ENCODE data around the gene KLHL25. TPM values are rescaled to one million over a fixed set of nuclear protein-coding genes. Genes with fewer than 3 reads are reported as not detected.

KLHL25 gene
- total and polyA plus RNA-seq, 2 of the 8 experiments (the other 6 are each of a cell fraction or from before 2014, with no cell fraction given) = 16.5 to 22.0 TPM

DNA sequence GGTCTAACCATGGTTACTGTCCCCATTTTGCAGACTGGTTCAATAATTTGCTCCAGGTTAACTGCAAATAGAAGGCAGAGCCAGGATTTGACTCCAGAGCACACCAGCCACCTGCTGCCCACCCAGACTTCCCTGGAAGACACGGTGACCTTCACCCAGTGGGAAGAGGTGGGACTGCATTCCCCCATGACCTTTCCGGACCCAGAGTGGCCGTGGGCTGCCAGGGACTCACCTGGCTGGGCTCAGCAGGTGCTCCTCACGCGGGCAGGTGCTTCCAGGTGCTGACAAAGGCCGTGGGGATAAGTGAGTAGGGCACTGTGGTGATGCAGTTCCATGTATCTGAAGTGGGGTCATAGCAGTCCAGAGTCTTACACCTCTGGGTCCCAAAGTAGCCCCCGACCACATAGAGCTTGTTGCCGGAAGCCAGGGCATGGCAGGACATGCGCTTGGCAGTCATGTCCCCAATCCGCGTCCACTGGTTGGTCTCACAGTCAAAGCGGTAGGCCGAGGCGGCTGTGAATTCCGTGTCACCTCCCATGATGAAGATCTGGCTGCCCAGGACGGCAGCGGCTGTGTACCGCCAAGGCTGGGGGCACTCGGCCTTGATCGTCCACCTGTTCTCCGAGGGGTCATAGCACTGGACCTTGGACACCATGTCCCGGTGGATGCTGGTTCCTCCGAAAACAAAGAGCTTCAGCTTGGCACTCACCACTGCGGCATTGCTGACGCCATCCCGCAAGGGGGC lies 26.8 kb downstream of the KLHL25 start:
- FAIRE-seq (no peak), DNase-seq (ENCODE audit: low read depth in 1 of 2, low spot score in 2 of 2) (no peak)
- Histone ChIP-seq H3K56ac (replicated peaks; ENCODE audit: insufficient read length, low read depth, low read length) (no peak overlapping the region), H3K79me2 (ENCODE audit: control insufficient read depth in 1 of 2, insufficient read depth in 2 of 2, low read length in 2 of 2) (peaks cover 0 to 86% of the 10 kb centered on the region in 2 experiments; a peak in 3 of 4 replicates), H3K27ac (ENCODE audit: low read depth, low read length) (no peak overlapping the region), H3K4me2 (ENCODE audit: insufficient read depth in 1 of 2, low read depth in 2 of 2, low read length in 2 of 2) (no peak overlapping the region), H3K18ac (ENCODE audit: extremely low read depth, low read length) (no peak overlapping the region), H2BK20ac (ENCODE audit: low read length) (no peak overlapping the region), H2AFZ (ENCODE audit: low read length) (no peak overlapping the region), H3K9me3 (ENCODE audit: insufficient read depth in 2 of 2, low read depth in 1 of 2, low read length in 1 of 2) (no peaks in the 10 kb centered on the region; a peak in 1 of 4 replicates), H3K4me1 (replicated peaks in 1 of 4; ENCODE audit: control insufficient read depth in 3 of 4, insufficient read depth in 4 of 4, low read length in 3 of 4) (peaks cover 0 to 12% (median 3%) of the 10 kb centered on the region in 4 experiments; a peak in 4 of 7 replicates), H4K20me1 (replicated peaks in 1 of 2; ENCODE audit: control insufficient read depth in 1 of 2, insufficient read depth in 2 of 2, low read length in 2 of 2) (peaks cover 19 to 32% of the 10 kb centered on the region in 2 experiments), H3K23ac (ENCODE audit: insufficient read length) (no peak overlapping the region), H4K91ac (replicated peaks; ENCODE audit: insufficient read length, low read length) (no peak overlapping the region), H3K23me2 (ENCODE audit: low read depth, low read length) (no peaks in the 10 kb centered on the region), H3K36me3 (ENCODE audit: control insufficient read depth in 2 of 4, insufficient read depth in 4 of 4, low read length in 3 of 4) (peaks cover 3 to 9% (median 6%) of the 10 kb centered on the region in 4 experiments; a peak in 5 of 8 replicates), H3K14ac (ENCODE audit: insufficient read length) (no peak overlapping the region), H3K27me3 (replicated peaks in 1 of 4; ENCODE audit: control insufficient read depth in 3 of 4, extremely low read depth in 1 of 4, insufficient read depth in 3 of 4, low read length in 3 of 4) (no peaks in the 10 kb centered on the region), H3K79me1 (ENCODE audit: low read depth, low read length) (peaks cover 31% of the 10 kb centered on the region), H4K8ac (ENCODE audit: extremely low read depth, insufficient read depth, low read length) (no peak overlapping the region), H2AK5ac (ENCODE audit: low read depth, low read length) (no peak overlapping the region), H3K4me3 (ENCODE audit: extremely low read depth in 1 of 4, insufficient read depth in 2 of 4, low read depth in 3 of 4, low read length in 4 of 4) (no peak overlapping the region), H2BK5ac (ENCODE audit: low read depth, low read length) (no peak overlapping the region), H2BK12ac (ENCODE audit: low read depth, low read length) (no peak overlapping the region), H3K4ac (replicated peaks; ENCODE audit: insufficient read length, low read depth, low read length) (no peak overlapping the region), H2BK15ac (ENCODE audit: low read length) (no peak overlapping the region), H2BK120ac (replicated peaks; ENCODE audit: low read depth, low read length) (no peak overlapping the region), H3K9ac (replicated peaks in 1 of 4; ENCODE audit: extremely low read depth in 1 of 4, low read depth in 3 of 4, low read length in 3 of 4) (no peak overlapping the region), H4K5ac (ENCODE audit: insufficient read length, low read depth, low read length) (no peak overlapping the region)
- ChIA-PET CTCF (ENCODE audit: partially characterized antibody) (interaction anchor here (0.8 to 1.2 kb wide), 3 partner anchors 10 to 27 kb away, joined by 3 to 6 read pairs (median 3); partner anchors contain the start of gene KLHL25), POLR2A (ENCODE audit: partially characterized antibody) (no interaction called here)
- 94% methylated on average over 22 of the region's 26 CpGs; no CpG with 5 or more reads in 1 of the 2 experiments for WGBS, 2 experiments (ENCODE audit: extremely low coverage in 1 of 2, insufficient coverage in 1 of 2, insufficient read length in 1 of 2, insufficient replicate concordance in 2 of 2, low coverage in 1 of 2, low lambda C conversion rate in 2 of 2, missing lambda C conversion rate in 1 of 2)
- TF ChIP-seq SP2 (IDR thresholded peaks at IDR 0.05; ENCODE audit: low read length) = no peak
- TF ChIP-seq, protein P1, sequence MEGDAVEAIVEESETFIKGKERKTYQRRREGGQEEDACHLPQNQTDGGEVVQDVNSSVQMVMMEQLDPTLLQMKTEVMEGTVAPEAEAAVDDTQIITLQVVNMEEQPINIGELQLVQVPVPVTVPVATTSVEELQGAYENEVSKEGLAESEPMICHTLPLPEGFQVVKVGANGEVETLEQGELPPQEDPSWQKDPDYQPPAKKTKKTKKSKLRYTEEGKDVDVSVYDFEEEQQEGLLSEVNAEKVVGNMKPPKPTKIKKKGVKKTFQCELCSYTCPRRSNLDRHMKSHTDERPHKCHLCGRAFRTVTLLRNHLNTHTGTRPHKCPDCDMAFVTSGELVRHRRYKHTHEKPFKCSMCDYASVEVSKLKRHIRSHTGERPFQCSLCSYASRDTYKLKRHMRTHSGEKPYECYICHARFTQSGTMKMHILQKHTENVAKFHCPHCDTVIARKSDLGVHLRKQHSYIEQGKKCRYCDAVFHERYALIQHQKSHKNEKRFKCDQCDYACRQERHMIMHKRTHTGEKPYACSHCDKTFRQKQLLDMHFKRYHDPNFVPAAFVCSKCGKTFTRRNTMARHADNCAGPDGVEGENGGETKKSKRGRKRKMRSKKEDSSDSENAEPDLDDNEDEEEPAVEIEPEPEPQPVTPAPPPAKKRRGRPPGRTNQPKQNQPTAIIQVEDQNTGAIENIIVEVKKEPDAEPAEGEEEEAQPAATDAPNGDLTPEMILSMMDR (IDR thresholded peaks at IDR 0.05; ENCODE audit: control extremely low read depth in 1 of 3, insufficient read depth in 1 of 3, low read depth in 1 of 3, low read length in 3 of 3) = no peak
